Right lung (tissue), 10 donors: ENCODE measurements around the gene PIP4K2A. TPM values are rescaled to one million over a fixed set of nuclear protein-coding genes. Genes with fewer than 3 reads are reported as not detected.
A peak's percentile ranks its signal among the peaks of the same experiment; 100 is the strongest.
"Not testable (repeated sequence)": the region's sequence is repeated elsewhere in the genome, so short reads cannot be mapped to it uniquely, and the experiment has no call there.

Experiments
- DNase-seq, 2 donors: peaks; one replicate each; pipeline ENCODE4 v3.0.0-alpha.2; 2013
- long read RNA-seq, 8 donors: transcript quantifications; one replicate each; lab custom pipeline, GENCODE V29; 2026
- polyA plus RNA-seq, 5 donors: library from polyadenylated mRNA; unstranded; fragments of 120-200 nt; gene quantifications; one replicate each; pipeline versions ENCODE4 v1.2.1 to v1.2.3, GENCODE V29; 2013; ENCODE audit warnings: inconsistent platforms in 1 of 5, low replicate concordance in 1 of 5; ENCODE audit not compliant: insufficient read length in 5 of 5, insufficient read depth in 1 of 5

PIP4K2A gene
- polyA plus RNA-seq: 10 to 100 TPM; 21.2 to 28.7 (median 26.6) TPM
- long read RNA-seq, donor 1, partial matches to known transcripts: 0 of 2 reads
- long read RNA-seq, donor 1, other reads (novel, unspliced or antisense): 0 of 2 reads
- long read RNA-seq, donor 2, partial matches to known transcripts: 0 of 2 reads
- long read RNA-seq, donor 2, other reads (novel, unspliced or antisense): 0 of 2 reads
- long read RNA-seq, donor 3, transcript PIP4K2A-202 (10 exons, 3,802 nt): major isoform, 6 of 6 reads
- long read RNA-seq, donor 3, partial matches to known transcripts: 0 of 6 reads
- long read RNA-seq, donor 3, other reads (novel, unspliced or antisense): 0 of 6 reads
- long read RNA-seq, donor 4, transcript PIP4K2A-202 (10 exons, 3,802 nt): major isoform, 6 of 6 reads
- long read RNA-seq, donor 4, partial matches to known transcripts: 0 of 6 reads
- long read RNA-seq, donor 4, other reads (novel, unspliced or antisense): 0 of 6 reads
- long read RNA-seq, donor 5, transcript PIP4K2A-202 (10 exons, 3,802 nt): major isoform, 6 of 6 reads
- long read RNA-seq, donor 5, partial matches to known transcripts: 0 of 6 reads
- long read RNA-seq, donor 5, other reads (novel, unspliced or antisense): 0 of 6 reads
- long read RNA-seq, donor 6, transcript PIP4K2A-202 (10 exons, 3,802 nt): major isoform, 5 of 5 reads
- long read RNA-seq, donor 6, partial matches to known transcripts: 0 of 5 reads
- long read RNA-seq, donor 6, other reads (novel, unspliced or antisense): 0 of 5 reads
- long read RNA-seq, donor 7, transcript PIP4K2A-202 (10 exons, 3,802 nt): major isoform, 5 of 10 reads
- long read RNA-seq, donor 7, partial matches to known transcripts: 5 of 10 reads
- long read RNA-seq, donor 7, other reads (novel, unspliced or antisense): 0 of 10 reads
- long read RNA-seq, donor 8, partial matches to known transcripts: 0 of 1 reads
- long read RNA-seq, donor 8, other reads (novel, unspliced or antisense): 0 of 1 reads

GRCh38 chr10:22714479-22715289, at the start of gene PIP4K2A:
Gene PIP4K2A, minus strand, starts transcription at chr10:22714578. Its CDS starts 252 bp downstream, at chr10:22714326.
- DNase-seq: peak; percentile 60 to 71

- DNase-seq: no peak
Measured at GRCh38 chr10:22761569-22762220, 47.3 kb upstream of the PIP4K2A start.

GRCh38 chr10:22760025-22760424, 45.6 kb upstream of the PIP4K2A start:
- DNase-seq: no peak

DNA sequence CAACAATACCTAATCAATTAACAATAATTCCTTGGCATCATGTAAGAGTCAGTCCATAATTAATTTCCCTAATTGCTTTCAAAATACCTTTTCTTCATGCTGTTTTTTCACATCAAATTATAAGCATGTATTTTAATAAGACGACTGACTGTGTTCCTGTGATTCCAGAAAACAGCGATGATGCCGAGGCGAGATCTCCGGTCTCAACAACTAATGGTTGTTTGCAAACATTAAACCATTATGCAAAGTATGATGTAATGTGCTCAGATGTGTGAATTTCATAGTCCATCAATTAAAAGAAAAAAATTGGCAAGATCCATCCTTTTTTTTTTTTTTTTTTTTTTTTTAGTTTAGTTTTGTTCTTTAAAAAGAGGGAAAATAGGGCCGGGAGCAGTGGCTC, 44.5 kb upstream of the PIP4K2A start:
- DNase-seq: no peak

DNA sequence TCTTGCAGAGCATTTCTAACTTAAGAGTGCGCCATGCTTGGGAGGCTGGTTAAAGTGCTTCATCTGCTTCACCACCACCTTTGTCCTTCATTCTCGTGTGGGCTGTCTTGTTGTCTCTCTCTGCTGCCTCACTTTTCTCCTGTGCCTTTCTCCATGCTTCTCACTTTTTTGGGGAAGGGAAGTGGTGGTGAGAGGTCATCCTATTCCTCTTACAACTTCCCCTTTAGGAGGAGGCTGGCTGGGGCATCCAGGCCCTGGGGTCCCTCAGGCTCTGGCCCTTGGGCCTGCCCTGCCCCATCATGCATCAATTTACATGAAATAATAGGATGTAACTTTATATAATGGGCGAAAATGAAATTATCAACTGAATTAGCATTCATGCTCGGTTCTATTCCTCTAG, 39.9 kb upstream of the PIP4K2A start:
- DNase-seq: no peak

DNA sequence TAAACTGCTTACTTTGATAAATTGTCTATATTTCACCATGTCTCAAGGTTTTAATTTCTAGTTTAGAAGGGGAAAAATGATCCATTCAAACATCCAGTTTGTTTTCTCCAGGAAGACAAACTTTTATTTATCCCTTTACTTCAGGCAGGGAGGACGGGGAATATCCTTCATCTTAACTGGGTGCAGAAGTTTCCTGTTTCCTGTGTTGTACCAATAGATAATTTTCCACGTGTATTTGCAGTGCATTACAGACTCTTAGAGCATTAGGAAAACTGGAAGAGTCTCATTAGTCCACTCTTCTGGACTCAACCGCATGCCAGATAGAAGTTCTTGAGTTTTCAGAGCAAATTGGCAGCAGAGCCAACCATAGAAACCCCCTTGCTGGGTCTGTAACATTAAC, 39.4 kb upstream of the PIP4K2A start:
- no peak for DNase-seq

GRCh38 chr10:22752272-22752889, 38.0 kb upstream of the PIP4K2A start:
- no peak for DNase-seq

DNA sequence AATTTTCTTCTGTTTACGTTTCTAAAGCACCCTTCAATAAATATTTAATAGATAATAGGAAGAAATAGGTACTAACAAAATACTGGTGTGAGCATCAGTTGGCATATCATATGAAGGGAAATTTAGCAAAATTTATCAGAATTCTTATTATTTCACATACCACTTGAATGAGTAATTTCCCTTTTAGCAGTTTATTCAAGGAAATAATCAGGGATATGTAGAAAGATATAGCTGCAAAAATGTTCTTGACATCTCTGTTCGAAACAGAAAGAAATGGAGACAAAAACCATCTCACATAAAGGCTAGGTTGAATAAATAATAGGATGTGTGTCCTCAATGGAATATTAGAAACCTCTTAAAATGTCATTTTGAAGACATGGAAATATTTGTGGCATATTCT, 35.8 kb upstream of the PIP4K2A start:
- DNase-seq: no peak

GRCh38 chr10:22744858-22745257, 30.5 kb upstream of the PIP4K2A start:
- DNase-seq: not testable (repeated sequence)

GRCh38 chr10:22742678-22743077, 28.3 kb upstream of the PIP4K2A start:
- no peak for DNase-seq

GRCh38 chr10:22741631-22742030, 27.3 kb upstream of the PIP4K2A start:
- DNase-seq: not testable (repeated sequence)

DNA sequence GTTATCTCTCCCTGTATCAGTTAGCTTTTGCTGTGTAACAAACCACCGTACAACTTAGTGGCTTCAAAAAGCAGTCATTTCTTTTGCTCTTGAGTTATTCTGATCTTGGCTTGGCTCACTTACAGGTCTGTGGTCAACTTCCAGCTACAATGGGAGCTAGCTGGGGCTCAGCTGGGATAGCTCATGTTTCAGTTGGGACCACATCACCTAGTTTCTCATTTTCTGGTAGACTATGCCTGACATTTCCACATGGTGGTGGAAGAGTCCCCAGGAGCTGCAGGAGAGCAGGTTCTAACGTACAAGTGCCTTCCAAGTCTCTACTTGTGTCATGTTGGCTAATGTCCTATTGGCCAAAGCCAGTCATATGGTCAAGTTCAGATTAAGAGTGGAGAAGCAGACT, 25.8 kb upstream of the PIP4K2A start:
- no peak for DNase-seq

DNA sequence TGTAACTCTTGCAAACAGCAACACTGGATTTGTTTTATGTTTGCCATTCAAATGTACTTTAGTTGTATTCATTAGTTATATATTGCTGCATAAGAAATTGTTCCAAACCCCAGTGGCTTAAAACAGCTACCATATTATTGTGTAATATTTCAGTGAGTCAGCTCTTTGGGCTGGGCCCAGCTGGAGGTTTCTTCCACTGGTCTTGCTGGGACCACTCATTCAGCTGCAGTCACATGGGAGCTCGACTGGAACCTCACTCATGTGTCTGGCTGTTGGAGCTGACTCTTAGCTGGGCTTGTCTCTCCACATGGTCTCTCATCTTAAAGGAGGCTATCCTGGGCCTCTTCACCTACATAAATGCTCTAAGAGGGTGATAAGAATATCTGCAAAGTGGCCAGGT, 23.2 kb upstream of the PIP4K2A start:
- DNase-seq: no peak

GRCh38 chr10:22736134-22736533, 21.8 kb upstream of the PIP4K2A start:
- DNase-seq: no peak

DNA sequence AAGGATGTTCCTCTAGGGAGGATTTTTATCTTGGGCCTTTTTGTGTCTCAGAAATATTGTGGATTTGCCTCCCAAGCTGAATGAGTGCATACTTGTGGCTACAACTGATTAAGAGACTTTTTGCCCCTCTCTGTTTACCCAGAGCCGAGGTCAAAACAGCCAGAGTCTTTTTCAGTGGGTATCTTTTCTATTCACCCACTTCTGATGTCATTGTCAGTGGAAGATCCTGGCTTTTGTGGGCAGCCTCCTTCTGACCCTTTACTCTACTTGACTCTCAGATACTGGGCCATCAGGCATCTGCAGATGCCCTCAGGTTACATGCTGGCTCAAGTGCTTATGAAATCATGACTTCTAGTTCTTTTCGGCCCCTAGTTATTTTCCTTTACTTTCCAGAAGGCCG, 19.6 kb upstream of the PIP4K2A start:
- no peak for DNase-seq

- DNase-seq: no peak
Measured at GRCh38 chr10:22727663-22728062, 13.3 kb upstream of the PIP4K2A start.

DNA sequence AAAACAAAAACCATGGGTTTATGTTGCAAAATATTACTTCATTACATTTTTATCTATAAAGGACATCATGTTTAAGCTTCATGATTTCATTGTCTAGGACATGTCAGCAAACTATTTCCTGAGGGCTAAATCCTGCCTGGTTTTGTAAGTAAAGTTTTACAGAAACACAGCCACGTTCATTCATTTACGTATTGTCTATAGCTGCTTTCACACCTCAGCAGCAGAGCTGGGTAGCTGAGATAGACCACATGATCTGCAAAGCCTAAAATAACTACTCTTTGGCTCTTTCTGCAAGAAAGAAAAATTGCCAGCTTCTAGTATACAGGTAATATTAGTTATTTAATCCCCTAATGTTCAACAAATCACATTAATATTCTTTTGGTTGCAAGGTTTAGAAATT, 12.7 kb upstream of the PIP4K2A start:
- DNase-seq: no peak

- DNase-seq: no peak
Measured at GRCh38 chr10:22724773-22725172, 10.4 kb upstream of the PIP4K2A start.

GRCh38 chr10:22723783-22724182, 9.4 kb upstream of the PIP4K2A start:
- DNase-seq: no peak

- DNase-seq: no peak
Measured at GRCh38 chr10:22723343-22723779, 9.0 kb upstream of the PIP4K2A start.
